Right cardiac atrium (tissue), 5 donors: ENCODE measurements around the gene NMNAT2. TPM values are rescaled to one million over a fixed set of nuclear protein-coding genes. Genes with fewer than 3 reads are reported as not detected.
A peak's percentile ranks its signal among the peaks of the same experiment; 100 is the strongest.
"Not testable (repeated sequence)": the region's sequence is repeated elsewhere in the genome, so short reads cannot be mapped to it uniquely, and the experiment has no call there.

Experiments
- ATAC-seq, 2 donors: fragments of 200-7000 bp; cut with Tn5 transposase; one replicate each; pipeline versions ENCODE4 v1.8.0 to v1.9.1; 2020; ENCODE audit warnings: moderate library complexity in 2 of 2, mild to moderate bottlenecking in 1 of 2
- DNase-seq, 3 donors: peaks; one replicate each; pipeline ENCODE4 v3.0.0-alpha.2; 2020
- H3K27ac ChIP-seq: one replicate; pipeline ENCODE4 v1.5.1; 2013; ENCODE audit warnings: mild to moderate bottlenecking, low read length, control low read depth, moderate library complexity
- H3K27me3 ChIP-seq: one replicate; pipeline ENCODE4 v1.6.1; 2013; ENCODE audit not compliant: control insufficient read depth, insufficient read depth
- H3K4me1 ChIP-seq: one replicate; pipeline ENCODE4 v1.6.1; 2013; ENCODE audit warnings: low read length; ENCODE audit not compliant: control insufficient read depth, insufficient read depth
- H3K4me3 ChIP-seq: one replicate; pipeline ENCODE4 v1.5.1; 2013; ENCODE audit warnings: low read length, control low read depth
- H3K9me3 ChIP-seq: one replicate; pipeline ENCODE4 v1.6.1; 2013; ENCODE audit warnings: low read length; ENCODE audit not compliant: control insufficient read depth
- WGBS: extraction: QIAGEN DNeasy Blood & Tissue Kit; methylation state at CpG from one replicate; pipeline ENCODE4 v1.1.7; 2013; 5-methylcytosine and 5-hydroxymethylcytosine counted together
- intact Hi-C, 4 donors: fragments of 100-400 bp; cut with DNase I; formaldehyde crosslinking; loops; one replicate each; pipeline versions ENCODE4 v1.11.0 to v1.14.0; 2022 to 2023
- polyA plus RNA-seq: library from polyadenylated mRNA; stranded (reverse); fragments of 200-250 nt; gene quantifications from one replicate; pipeline ENCODE4 v1.2.3, GENCODE V29; 2013
- total RNA-seq, 4 donors: library from RNA; stranded (reverse); fragmentation: NEBNext Ultra II Directional; extraction: Animal tissue kit (Norgen Biotek cat#: 25700); gene quantifications; one replicate each; pipeline ENCODE4 v1.2.1, GENCODE V29; 2021
- donor health status: healthy with polysubstance abuse.
- donor health status: DM: no; HTN: yes; CAD: no.
- donor health status: DM: no; HTN: no; CAD: no.
- donor health status: DM: no; HTN: yes; CAD: no; lungs with severe emphysema.
- donor health status: DM: yes; HTN: yes; CAD: no.

Gene NMNAT2
- total and polyA plus RNA-seq, 5 donors = 14.1 to 80.6 (median 39.7) TPM

DNA sequence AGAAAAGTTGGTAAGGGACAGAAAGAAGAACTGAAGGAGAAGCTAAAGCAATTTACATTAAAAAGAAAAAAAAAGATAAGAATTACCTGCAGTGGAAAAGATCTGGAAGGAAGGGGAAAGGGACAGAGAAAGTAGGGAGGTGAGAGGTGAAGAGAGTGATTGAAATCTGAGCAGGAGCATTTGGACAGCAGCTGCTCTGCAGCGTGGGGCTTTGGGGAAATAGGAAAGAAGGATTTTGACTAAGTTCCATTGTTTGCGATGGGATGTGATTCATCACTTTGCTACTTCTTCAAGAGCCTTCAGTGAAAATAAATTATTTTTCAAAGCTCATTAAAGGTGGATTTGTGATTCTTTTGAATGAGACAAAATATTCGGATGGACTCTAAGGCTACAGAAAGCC lies 26.1 kb upstream of the NMNAT2 start:
- Histone ChIP-seq H3K4me3 (no peak overlapping the region), H3K9me3 (no peaks in the 10 kb centered on the region), H3K27ac (no peak overlapping the region), H3K27me3 (no peaks in the 10 kb centered on the region), H3K4me1 (no peaks in the 10 kb centered on the region)
- ATAC-seq (no peak), DNase-seq (no peak)
- intact Hi-C loops = no loop called here
- WGBS = 53% methylated on average over 3 of the region's 3 CpGs

DNA sequence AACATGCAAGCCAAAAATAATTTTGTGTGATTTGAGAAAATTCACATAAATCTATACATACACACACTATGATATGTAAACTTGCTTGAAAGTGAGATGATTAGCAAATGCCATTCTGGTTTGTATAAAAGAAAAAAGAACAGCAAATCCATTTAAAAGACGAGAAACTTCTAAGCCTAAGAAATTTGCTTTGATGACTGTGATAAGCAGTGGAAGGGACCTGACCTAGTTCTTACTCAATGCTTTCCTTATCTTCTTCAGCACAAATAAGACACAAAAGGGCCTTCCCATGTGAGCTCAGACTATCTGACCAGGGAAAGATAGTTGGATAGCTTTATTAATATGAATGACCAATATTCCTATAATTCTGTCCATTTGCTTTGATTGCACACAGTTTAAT lies 25.3 kb upstream of the NMNAT2 start:
- intact Hi-C loops = no loop called here
- WGBS = 47% methylated on average over 1 of the region's 1 CpG
- no peaks in the 10 kb centered on the region for H3K9me3 ChIP-seq
- no peak overlapping the region for H3K4me3 ChIP-seq
- no peaks in the 10 kb centered on the region for H3K4me1 ChIP-seq
- no peak overlapping the region for H3K27ac ChIP-seq
- DNase-seq = no peak
- H3K27me3 ChIP-seq = no peaks in the 10 kb centered on the region
- no peak for ATAC-seq

DNA sequence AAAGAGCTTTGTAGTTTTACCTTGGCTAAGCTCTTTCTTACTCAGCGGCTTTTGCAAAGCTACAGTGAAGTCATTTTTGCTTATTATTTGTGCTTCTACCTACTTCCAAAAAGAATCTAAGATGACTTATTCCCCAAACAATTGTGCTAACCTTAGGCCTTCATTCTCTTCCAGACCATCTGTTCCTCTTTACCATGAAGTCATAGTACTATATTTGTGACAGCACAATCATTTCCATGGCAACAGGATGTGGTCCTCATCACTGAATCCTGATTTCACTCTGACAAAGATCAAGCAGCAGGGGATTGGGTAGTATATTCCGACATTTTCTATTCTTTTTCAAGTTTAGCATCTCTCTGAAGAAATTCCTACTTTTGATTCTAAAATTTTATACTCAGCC lies 24.8 kb upstream of the NMNAT2 start:
- intact Hi-C loops = no loop called here
- no peaks in the 10 kb centered on the region for H3K4me1 ChIP-seq
- H3K27ac ChIP-seq = no peak overlapping the region
- H3K27me3 ChIP-seq = no peaks in the 10 kb centered on the region
- 76% methylated on average over 2 of the region's 2 CpGs for WGBS
- DNase-seq (no peak), ATAC-seq (no peak)
- H3K9me3 ChIP-seq = no peaks in the 10 kb centered on the region
- H3K4me3 ChIP-seq = no peak overlapping the region

DNA sequence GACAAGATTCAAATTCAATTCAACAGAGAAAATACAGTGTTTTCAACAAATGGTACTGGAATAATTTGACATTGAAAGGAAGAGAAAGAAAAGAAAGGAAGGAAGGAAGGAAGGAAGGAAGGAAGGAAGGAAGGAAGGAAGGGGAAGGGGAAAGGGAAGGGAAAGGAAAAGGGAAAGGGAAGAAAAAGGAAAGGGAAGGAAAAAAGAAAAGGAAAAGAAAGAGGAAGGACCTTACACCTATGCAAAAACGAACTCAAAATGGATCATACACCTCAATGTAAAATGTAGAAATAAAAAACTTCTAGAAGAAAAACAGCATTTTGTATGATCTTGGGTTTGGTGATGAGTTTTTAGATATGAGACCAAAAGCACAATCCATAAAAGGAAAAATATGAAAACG lies 19.9 kb upstream of the NMNAT2 start:
- 91% methylated on average over 2 of the region's 2 CpGs for WGBS
- Histone ChIP-seq H3K4me1 (no peaks in the 10 kb centered on the region), H3K4me3 (no peak overlapping the region), H3K9me3 (no peaks in the 10 kb centered on the region), H3K27ac (no peak overlapping the region), H3K27me3 (no peaks in the 10 kb centered on the region)
- ATAC-seq (no peak), DNase-seq (no peak)
- intact Hi-C loops = no loop called here

DNA sequence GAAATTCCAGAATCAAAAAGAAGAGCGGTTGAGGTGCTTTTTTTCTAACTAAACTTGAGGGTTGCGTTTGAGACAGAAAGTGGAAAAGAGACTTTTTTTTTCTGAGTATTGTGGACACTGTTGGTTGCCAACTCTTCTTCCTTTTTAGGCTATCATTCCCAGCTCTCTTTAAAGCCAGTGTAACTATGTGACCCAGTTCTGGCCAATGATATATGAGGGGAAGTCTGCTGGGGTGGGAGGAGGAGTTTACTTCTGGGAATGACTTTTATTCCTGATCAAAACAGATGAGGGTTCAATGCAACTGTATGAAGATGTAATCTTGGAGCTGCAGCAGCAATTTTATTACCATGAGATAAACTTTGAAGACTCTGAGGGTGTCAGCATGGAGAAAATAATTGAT lies 17.3 kb upstream of the NMNAT2 start:
- DNase-seq = no peak
- no peaks in the 10 kb centered on the region for H3K27me3 ChIP-seq
- 34% methylated on average over 2 of the region's 2 CpGs for WGBS
- intact Hi-C loops = no loop called here
- peak; percentile 69 to 71 for ATAC-seq
- peak overlapping the region; percentile 67 for H3K4me3 ChIP-seq
- no peaks in the 10 kb centered on the region for H3K4me1 ChIP-seq
- H3K27ac ChIP-seq = no peak overlapping the region
- no peaks in the 10 kb centered on the region for H3K9me3 ChIP-seq

DNA sequence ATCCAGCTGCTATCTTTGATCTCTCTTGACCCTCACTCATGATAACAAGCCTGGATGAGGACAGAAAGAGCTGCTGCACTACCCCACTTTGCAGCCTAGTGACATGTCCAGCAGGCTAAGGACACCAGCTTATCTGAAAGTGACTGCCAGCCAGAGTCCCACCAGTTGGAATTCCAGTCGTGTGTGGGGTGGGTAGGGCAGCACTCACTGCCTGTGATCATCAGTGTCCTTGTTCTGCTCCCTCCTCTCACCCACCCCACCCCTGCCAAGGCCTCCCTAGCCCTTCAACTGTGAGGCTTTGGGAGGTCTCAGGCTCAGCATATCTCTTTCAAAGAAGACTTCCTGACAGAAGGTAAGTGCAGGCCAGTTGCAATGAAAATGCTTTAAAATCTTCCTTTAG lies 15.5 kb upstream of the NMNAT2 start:
- ATAC-seq = peak; percentile 82 to 95
- peak; percentile 18 to 74 (median 73) for DNase-seq
- Histone ChIP-seq H3K4me3 (peak overlapping the region; percentile 72), H3K9me3 (no peaks in the 10 kb centered on the region), H3K4me1 (no peaks in the 10 kb centered on the region), H3K27ac (peak overlapping the region; percentile 70), H3K27me3 (no peaks in the 10 kb centered on the region)
- 15% methylated on average over 1 of the region's 1 CpG for WGBS
- intact Hi-C loops = no loop called here

DNA sequence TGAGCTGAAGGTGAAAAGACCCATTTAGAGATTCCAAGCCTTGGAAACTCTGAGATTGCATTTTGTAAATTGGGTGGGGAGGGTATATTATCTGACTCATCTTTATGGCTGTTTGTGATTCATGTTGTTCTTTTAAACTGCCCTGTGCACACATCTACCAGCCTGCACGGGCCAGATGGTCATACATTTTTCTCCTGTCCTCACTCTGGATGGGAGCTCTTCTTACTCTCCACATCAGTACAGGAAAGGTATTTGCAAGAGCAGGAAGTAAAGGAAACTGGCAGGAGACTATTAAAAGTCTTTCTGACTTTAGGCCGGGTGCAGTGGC lies 14.3 kb upstream of the NMNAT2 start:
- ATAC-seq (no peak), DNase-seq (no peak)
- H3K4me3 ChIP-seq = no peak overlapping the region
- no peaks in the 10 kb centered on the region for H3K27me3 ChIP-seq
- no peak overlapping the region for H3K27ac ChIP-seq
- H3K4me1 ChIP-seq = no peaks in the 10 kb centered on the region
- WGBS = 68% methylated on average over 2 of the region's 2 CpGs
- intact Hi-C loops = no loop called here
- H3K9me3 ChIP-seq = no peaks in the 10 kb centered on the region

DNA sequence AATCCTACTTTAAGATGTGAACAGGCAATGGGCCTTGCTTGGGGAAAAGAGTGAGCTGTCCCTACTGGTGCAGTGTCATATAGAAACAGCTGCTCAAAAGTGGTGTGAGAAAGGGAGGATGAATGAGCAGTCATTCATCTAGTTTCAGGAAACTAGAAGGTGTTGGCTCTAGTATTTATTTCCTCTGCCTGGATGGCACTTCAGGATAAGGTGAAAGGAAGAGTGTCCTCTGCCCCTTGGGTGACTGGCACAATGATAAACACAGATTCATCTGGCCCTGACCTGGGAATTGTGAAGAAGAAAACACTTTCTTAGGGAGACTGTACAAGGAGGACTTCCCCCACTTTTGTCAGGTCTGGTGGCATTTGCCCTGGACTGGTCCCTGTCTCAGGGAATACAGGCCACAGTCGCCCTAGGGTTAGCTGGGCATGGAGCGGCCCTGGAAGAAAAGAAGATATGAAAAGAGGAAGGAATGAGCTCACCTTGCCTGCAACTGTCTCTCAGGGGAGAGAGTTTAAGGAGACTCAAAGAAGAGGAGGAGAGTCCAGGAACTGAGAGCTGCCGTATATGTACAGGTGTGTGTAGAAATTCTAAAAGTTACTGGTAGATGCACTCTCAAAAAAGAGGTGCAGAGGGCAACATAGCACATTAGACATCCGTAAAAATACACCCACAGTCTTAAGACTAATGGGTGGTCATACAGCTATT lies 13.8 kb upstream of the NMNAT2 start:
- Histone ChIP-seq H3K4me1 (no peaks in the 10 kb centered on the region), H3K27ac (no peak overlapping the region), H3K4me3 (no peak overlapping the region), H3K27me3 (no peaks in the 10 kb centered on the region), H3K9me3 (no peaks in the 10 kb centered on the region)
- intact Hi-C loops = no loop called here
- DNase-seq (no peak), ATAC-seq (no peak)
- 91% methylated on average over 4 of the region's 4 CpGs for WGBS

DNA sequence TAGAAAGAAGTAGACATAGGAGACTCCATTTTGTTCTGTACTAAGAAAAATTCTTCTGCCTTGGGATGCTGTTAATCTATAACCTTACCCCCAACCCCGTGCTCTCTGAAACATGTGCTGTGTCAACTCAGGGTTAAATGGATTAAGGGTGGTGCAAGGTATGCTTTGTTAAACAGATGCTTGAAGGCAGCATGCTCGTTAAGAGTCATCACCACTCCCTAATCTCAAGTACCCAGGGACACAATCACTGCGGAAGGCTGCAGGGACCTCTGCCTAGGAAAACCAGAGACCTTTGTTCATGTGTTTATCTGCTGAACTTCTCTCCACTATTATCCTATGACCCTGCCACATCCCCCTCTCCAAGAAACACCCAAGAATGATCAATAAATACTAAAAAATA lies 9.4 kb upstream of the NMNAT2 start:
- intact Hi-C loops = not testable (repeated sequence)

DNA sequence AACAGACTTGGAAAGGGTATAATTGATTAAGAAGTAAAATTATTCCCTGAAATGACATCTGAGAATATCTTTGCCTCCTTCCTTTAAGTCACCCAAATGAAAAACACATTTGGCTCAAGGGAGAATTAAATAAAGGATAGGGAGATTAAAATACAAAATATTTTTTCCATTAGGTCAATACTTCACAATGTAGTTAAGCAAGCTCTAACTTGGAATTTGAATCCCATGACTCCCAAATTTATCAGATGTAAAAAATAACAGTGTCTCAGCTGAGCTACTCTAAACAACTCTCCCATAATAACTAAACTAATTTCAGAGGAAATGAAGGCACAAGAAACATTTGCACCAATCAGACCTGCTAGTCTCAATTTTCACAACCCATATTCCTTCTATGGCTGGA lies 6.5 kb upstream of the NMNAT2 start:
- ATAC-seq (no peak), DNase-seq (no peak)
- Histone ChIP-seq H3K4me3 (no peak overlapping the region), H3K9me3 (no peaks in the 10 kb centered on the region), H3K4me1 (no peaks in the 10 kb centered on the region), H3K27me3 (no peaks in the 10 kb centered on the region), H3K27ac (no peak overlapping the region)
- intact Hi-C loops = no loop called here

More for the DNA sequence above, 9.4 kb upstream of the NMNAT2 start:
- not testable (repeated sequence) for H3K4me1 ChIP-seq, H3K27ac ChIP-seq, H3K27me3 ChIP-seq, DNase-seq, ATAC-seq, H3K4me3 ChIP-seq, H3K9me3 ChIP-seq
- 60% methylated on average over 3 of the region's 3 CpGs for WGBS

DNA sequence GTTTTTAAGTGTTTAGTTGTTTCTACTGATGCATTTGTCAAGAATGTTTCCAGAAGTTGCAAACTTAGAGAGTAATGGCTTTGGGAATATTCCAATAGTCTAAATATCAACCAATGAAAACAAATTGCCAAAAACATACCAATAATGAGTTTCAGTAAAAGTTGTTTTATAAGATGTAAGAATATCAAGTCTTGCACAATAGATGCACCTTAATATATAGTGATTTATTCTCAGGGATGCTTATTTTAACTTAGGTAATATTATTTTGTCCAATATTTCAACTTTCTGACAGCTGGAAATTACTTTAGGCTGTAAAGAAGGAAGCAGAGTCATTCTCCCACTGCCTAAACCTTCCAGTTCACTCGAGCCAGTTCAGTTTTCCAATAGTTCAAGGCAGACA lies 5.4 kb upstream of the NMNAT2 start:
- no peaks in the 10 kb centered on the region for H3K9me3 ChIP-seq
- no peak for DNase-seq
- H3K4me1 ChIP-seq = no peaks in the 10 kb centered on the region
- no peaks in the 10 kb centered on the region for H3K27me3 ChIP-seq
- WGBS = 74% methylated on average over 1 of the region's 1 CpG
- H3K27ac ChIP-seq = no peak overlapping the region
- no peak overlapping the region for H3K4me3 ChIP-seq
- intact Hi-C loops = no loop called here
- ATAC-seq = no peak

DNA sequence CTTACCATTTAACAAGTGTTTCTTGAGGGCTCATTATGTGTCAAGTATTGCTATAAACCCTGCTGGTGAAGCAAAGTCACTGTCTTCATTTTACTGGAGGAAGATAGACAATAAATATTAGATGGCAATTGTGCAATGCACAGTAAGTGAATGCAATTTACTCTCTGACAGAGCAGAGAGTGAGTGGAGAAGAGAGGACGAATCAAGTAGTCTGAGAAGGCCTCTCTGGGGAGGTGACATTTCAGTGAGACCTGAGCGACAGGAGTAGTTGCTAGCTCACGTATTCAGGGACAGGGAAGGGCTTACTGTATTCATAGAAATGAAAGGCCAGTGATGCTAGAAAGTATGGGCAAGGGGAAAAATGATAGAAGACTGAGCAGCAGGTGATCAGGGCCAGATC lies 1.2 kb upstream of the NMNAT2 start:
- Histone ChIP-seq H3K27ac (no peak overlapping the region), H3K9me3 (no peaks in the 10 kb centered on the region), H3K4me1 (peaks cover 6% of the 10 kb centered on the region), H3K4me3 (no peak overlapping the region), H3K27me3 (no peaks in the 10 kb centered on the region)
- ATAC-seq = no peak
- 80% methylated on average over 3 of the region's 3 CpGs for WGBS
- no peak for DNase-seq
- intact Hi-C loops = loop anchor here in 2 of 4 donors (2.0 to 10.0 kb wide), 2 partner anchors 79 to 135 kb away; no protein-coding TSS in a partner anchor
